Measurements from ENCODE around the gene KCNJ12.

Gene KCNJ12

DNA sequence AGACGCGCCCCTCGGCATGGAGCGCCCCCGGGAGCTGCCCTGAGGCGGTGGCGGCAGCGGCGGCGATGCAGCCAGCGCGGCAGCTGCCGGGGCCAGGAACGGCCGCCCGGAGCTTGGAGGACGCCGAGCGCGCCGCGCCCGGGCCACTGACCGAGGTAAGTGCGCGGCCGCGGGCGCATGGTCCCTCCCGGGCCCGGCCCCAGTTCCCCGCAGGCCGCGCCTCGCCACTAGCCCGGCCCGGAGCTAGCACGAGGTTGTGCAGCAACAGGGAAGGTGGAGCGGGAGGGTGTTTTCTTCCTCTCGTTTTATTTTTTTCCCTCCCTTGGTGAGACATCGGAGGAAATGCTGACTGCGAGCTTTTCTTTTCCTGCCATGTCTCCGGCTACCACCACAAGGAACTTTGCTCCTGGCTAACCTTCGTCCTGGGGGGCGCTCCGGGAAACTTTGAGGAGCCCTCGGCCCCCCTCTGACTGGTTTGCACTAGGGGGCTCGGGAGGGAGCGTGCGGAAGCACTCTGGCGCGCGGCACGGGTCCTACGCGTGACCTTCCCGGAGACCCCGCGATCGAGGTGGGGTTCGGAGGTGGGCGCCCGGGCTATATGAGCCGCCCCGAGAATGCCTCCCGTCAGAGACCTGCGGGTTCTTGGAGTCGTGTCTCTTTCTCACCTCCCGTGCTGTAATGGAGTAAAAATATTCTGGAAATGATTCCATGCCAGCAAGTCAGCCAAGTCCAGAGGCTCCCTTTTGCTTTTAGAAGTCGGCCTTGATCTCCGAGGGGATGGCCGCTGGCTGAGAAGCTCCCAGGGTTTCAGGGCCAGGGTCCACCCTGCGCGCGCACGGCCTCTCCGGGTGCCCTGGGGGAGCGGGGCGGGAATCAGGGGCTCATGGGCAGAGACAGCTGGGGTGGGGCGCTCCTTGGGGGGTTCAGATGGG lies 868 bp downstream of the KCNJ12 start:
- no peak for DNase-seq (ENCODE audit: low read depth)
- H3K4me3 ChIP-seq (ENCODE audit: low read length): peak overlapping the region; percentile 29
- TF ChIP-seq, protein P1, sequence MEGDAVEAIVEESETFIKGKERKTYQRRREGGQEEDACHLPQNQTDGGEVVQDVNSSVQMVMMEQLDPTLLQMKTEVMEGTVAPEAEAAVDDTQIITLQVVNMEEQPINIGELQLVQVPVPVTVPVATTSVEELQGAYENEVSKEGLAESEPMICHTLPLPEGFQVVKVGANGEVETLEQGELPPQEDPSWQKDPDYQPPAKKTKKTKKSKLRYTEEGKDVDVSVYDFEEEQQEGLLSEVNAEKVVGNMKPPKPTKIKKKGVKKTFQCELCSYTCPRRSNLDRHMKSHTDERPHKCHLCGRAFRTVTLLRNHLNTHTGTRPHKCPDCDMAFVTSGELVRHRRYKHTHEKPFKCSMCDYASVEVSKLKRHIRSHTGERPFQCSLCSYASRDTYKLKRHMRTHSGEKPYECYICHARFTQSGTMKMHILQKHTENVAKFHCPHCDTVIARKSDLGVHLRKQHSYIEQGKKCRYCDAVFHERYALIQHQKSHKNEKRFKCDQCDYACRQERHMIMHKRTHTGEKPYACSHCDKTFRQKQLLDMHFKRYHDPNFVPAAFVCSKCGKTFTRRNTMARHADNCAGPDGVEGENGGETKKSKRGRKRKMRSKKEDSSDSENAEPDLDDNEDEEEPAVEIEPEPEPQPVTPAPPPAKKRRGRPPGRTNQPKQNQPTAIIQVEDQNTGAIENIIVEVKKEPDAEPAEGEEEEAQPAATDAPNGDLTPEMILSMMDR (conservative IDR thresholded peaks at IDR 0.05; ENCODE audit: low read depth, low read length): no peak

DNA sequence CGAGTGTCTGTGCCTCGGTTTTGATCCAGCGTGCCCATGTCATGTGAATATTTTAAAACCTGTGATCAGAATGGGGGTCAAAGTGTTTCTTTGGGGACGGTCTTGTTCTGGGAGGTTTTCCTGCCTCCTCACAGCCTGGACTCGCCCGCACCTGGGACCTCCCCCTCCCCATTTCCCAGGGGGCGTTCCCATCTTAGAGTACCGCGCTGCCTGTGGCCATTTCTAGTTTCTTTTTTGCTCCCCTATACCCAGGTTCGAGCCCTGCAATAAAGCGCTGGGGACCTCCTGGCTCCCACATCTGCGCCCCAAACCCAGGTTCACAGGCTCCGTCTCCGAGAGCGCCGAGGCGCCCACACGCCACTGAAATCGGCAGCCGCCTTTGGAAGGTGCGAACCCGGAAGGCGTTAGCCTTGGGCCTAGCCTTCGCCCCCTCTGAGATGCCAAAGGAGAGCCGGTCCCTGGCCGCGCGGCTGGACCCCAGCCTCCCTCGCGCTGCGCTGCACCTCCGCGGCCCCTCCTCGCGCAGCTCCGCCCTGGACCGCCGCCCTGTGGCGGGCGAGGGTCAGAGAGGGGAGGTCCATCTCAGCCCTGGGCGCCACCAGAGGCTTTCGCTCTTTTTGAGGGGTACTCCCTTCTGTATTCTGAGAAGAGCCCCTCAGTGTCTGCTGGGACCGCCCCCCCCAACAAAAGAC lies 1.7 kb downstream of the KCNJ12 start:
- H3K4me3 ChIP-seq (ENCODE audit: low read length): peak overlapping the region; percentile 29
- TF ChIP-seq, protein P1 (conservative IDR thresholded peaks at IDR 0.05; ENCODE audit: low read depth, low read length): peak; percentile 6
- no peak for DNase-seq (ENCODE audit: low read depth)

DNA sequence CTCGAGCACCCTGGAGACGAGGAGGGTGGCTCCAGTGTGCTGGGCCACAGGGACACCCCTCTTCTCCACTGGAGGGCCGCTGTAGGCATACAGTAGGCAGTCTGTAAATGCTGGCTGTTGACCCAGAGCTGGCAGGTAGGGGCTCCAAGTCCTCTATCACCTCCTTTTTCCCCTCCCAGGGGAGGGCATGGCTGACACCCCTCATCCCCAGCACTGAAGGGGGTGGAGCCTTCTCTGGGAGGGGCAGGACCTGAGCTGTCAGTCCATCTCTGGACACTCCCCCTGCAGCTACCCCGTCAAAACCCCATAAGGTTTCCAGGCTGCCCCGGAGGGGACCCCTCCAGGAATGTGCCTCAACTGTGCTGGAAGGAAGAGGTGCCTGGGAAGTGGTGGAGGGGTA lies 2.4 kb downstream of the KCNJ12 start:
- H3K4me3 ChIP-seq (ENCODE audit: low read length): no peak overlapping the region
- no peak for DNase-seq (ENCODE audit: low read depth)
- TF ChIP-seq, protein P1 (conservative IDR thresholded peaks at IDR 0.05; ENCODE audit: low read depth, low read length): no peak

DNA sequence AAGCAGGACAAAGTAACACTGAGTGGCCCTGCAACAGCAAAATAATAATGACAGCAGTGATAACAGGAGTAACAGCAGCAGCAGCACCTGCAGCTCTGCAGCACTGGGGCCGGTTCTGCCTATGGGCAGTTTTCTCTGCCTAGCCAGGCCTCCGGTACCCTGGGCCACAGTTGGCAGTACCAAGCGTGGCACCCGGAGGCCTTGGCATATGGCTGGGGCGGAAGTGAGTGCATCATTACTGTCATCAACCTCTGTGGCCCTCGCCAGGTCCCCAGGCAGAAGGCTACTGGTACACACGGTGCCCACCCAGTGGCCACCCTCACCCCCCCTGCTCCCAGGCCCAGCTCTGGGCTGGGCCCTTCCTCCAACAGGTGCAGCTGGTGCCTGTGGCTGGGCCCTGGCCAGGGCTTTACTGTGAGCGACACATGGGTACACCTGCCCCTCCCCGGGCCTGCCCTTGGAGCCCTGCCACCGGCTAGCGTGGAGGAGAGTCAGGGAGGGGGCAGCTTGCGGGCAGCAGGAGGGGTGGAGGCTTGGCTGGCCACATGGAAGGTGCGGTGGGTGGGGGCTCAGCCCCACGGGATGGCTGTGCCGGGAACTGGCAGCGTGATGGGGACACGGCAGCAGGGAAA lies 3.0 kb downstream of the KCNJ12 start:
- TF ChIP-seq, protein P1 (conservative IDR thresholded peaks at IDR 0.05; ENCODE audit: low read depth, low read length): no peak
- no peak overlapping the region for H3K4me3 ChIP-seq (ENCODE audit: low read length)
- DNase-seq (ENCODE audit: low read depth): no peak

DNA sequence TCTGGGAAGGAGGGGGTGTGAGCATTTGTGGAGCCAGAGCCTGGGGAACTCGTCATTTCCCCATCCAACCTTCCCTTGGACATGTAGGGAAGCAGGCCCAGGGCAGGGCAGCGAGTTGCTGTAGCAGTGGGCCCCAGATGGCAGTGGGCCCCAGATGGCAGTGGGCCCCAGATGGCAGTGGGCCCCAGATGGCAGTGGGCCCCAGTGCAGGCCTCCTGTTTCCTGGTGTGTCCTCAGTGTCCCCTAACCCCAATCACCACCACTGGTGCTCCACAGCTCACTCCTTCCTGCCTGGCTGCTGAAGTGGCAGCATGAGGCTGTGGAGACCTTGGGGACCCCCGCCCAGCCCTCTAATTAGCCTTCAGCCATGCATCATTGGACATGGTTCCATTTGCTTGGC lies 4.5 kb downstream of the KCNJ12 start:
- no peak overlapping the region for H3K4me3 ChIP-seq (ENCODE audit: low read length)
- TF ChIP-seq, protein P1 (conservative IDR thresholded peaks at IDR 0.05; ENCODE audit: low read depth, low read length): no peak
- no peak for DNase-seq (ENCODE audit: low read depth)

DNA sequence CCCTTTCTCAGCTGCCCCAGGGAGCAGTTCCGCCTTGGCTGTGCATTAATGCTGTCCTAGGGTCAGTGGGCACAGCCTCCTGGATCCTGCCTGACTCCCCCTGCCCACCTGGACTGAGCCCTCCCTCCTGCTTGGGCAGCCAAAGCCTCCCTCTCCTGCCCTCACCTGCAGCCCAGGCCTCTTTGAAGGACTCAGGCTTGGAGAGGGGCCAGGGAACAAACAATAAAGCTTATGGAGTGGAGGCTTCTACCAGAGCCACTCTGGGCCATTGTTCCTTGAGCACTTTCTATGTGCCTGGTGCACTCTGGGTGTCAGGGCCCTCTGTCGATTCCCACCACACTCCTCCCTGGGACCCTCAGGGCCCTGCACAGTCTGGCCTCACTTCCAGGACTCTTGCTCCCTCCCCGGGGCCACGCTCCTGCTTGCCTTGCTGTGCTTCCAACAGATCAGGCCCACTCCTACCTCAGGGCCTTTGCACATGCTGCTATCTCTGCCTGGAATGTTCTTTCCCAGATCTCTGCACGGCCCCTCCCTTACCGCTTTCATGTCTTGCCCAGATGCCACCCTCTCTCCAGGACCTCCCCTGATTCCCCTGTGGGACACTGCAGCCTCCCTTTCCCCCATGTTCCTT lies 5.0 kb downstream of the KCNJ12 start:
- no peak overlapping the region for H3K4me3 ChIP-seq (ENCODE audit: low read length)
- no peak for DNase-seq (ENCODE audit: low read depth)
- TF ChIP-seq, protein P1 (conservative IDR thresholded peaks at IDR 0.05; ENCODE audit: low read depth, low read length): no peak

All from retinal pigment epithelial cell (primary cell).